Left cardiac atrium (tissue), 4 donors: ENCODE results near the gene NOL3. TPM values are rescaled to one million over a fixed set of nuclear protein-coding genes. Genes with fewer than 3 reads are reported as not detected.
A peak's percentile ranks its signal among the peaks of the same experiment; 100 is the strongest.

Experiments
- ATAC-seq, 2 donors: fragments of 200-7000 bp; cut with Tn5 transposase; one replicate each; pipeline ENCODE4 v1.9.1; 2020; ENCODE audit warnings: mild to moderate bottlenecking in 2 of 2, moderate library complexity in 2 of 2
- DNase-seq: peaks from one replicate; pipeline ENCODE4 v3.0.0-alpha.2; 2020
- intact Hi-C, 2 donors: fragments of 100-400 bp; cut with DNase I; formaldehyde crosslinking; loops; one replicate each; pipeline versions ENCODE4 v1.14.1 to v1.15.1; 2022 to 2023
- total RNA-seq, 2 donors: library from RNA; stranded (reverse); fragmentation: NEBNext Ultra II Directional; extraction: Animal tissue kit (Norgen Biotek cat#: 25700); gene quantifications; one replicate each; pipeline ENCODE4 v1.2.1, GENCODE V29; 2021
- donor health status: DM: no; HTN: yes; CAD: no.
- donor health status: DM: no; HTN: yes; CAD: no; lungs with severe emphysema.
- donor health status: DM: yes; HTN: yes; CAD: no.
- donor health status: Dilated cardiomyopathy.

Gene NOL3
- total RNA-seq, 2 donors from 2014 or later: 58.6 to 80.5 TPM

DNA sequence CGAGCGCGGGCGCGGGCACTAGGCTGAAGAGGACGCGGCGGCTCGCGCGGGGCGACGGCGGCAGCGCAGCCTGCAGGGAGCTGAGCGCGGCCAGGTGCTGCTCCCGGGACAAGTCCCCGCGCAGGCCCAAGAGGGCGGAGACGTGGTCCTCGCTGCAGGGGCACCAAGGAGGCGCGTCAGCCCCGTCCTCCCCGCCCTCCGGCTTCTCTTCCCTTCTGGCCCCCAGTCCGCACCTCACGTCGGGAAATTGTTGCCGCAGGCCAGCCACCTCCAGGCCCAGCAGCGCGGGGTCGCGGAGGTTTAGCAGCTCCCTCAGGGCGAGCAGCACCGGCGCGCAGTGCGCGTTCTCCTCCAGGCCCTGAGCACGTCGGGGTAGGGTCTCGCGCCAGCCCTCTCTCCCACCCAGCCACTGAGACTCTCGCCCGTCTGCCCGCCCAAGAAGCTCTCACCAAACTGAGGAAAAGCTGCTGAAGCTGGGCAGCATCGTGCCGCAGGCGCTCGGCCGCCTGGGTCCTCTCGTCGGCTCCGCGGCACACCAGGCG is 14.2 kb downstream of the NOL3 start:
- intact Hi-C loops: loop anchor here (10.0 kb wide), 2 partner anchors 210 to 290 kb away; no protein-coding TSS in a partner anchor
- ATAC-seq (peak; percentile 9 to 21), DNase-seq (no peak)

DNA sequence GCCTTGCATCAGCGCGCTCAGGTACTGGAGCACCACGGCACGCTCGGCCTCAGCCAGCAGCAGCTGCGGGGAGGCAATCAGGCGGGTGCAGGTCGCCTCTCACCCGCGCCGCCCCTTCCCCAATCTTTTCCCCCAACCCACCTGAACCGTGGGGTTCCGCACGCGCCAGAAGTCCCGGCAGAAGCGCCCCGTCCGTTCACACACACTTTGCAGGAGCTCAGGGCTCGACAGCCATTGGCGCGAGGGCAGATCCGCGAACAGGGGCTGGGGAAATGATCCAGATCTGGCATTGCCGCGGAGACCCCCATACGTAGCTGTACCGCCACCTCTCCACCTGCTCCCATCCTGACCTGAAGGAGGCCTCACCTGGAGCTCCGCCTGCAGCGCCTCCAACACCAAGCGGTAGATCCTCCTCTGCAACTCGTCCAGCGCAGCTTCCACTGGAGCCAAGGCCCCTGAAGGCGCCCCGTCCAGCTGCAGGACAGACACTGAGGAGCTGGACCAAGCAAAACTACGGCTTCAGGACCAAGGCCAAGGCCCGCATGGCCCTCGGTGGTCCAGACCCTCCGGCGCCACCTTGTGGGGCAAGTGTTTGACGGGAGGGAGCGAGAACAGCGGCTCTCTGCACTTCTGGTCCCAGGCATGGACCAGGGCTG is 14.8 kb downstream of the NOL3 start:
- intact Hi-C loops: loop anchor here (10.0 kb wide), 2 partner anchors 210 to 290 kb away; no protein-coding TSS in a partner anchor
- ATAC-seq (peak; percentile 52 to 59), DNase-seq (peak; percentile 95)

GRCh38 chr16:67185651-67186134 is 15.4 kb downstream of the NOL3 start:
- intact Hi-C loops: loop anchor here (10.0 kb wide), 2 partner anchors 211 to 291 kb away; no protein-coding TSS in a partner anchor
- DNase-seq: no peak
- no peak for ATAC-seq

- intact Hi-C loops: loop anchor here (10.0 kb wide), 2 partner anchors 212 to 292 kb away; no protein-coding TSS in a partner anchor
- DNase-seq (no peak), ATAC-seq (no peak)
Measured at GRCh38 chr16:67186550-67186950, 16.2 kb downstream of the NOL3 start.

DNA sequence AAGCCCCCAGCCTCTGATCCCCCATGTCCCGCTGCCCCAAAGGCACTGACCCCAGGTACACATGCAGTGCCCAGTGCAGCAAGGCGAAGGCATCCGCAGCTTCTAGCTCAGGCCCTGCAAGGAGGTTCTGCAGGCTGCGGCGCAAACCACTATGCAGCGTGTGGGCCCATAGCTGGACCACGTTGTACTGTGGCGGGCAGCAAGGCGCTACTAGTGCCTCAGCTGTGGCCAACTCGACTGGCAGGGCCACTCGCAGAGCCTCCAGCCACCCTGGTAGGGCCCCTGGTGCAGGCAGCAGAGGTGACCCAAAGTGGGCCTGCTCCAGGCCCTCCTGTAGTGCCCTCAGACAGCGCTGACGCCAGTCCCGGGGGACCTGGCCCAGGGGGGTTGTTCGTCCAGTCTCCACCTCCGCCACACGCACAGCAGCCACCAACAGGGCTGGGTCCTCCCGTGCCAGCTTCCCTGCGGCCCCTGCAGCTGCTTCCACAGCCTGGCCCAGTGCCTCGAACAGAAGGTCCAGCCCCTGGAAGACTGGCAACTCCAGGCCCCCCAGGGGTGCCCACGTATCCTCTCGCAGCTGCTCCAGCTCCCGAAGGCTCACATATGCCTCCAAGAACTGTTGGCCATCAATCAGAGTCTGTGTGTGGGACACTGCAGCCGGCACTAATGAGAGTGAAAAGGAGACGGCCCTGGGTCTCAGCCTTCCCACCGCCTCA is 17.0 kb downstream of the NOL3 start:
- ATAC-seq (no peak), DNase-seq (no peak)
- intact Hi-C loops: loop anchor here (10.0 kb wide), 2 partner anchors 213 to 293 kb away; no protein-coding TSS in a partner anchor

DNA sequence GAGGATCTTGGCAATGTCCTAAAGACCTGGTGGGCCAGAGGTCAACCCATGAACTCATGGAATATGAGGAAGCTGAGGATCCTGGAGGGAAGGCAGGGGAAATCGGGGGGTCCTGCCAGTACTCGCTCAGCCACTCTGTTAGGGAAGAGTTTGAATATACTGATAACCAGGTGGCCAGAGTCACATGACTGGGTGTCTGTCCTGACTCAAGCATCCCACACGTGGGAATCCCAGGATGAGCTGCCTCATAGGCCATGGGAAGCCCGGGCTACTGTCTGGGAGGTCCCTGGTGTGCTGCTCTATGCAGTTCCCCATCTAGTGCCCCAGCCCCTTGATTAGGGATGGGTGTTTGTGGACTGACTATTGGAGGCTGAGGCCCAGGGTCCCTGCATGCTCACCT is 18.0 kb downstream of the NOL3 start:
- intact Hi-C loops: loop anchor here (10.0 kb wide), 2 partner anchors 214 to 294 kb away; no protein-coding TSS in a partner anchor
- ATAC-seq: no peak
- DNase-seq: no peak

DNA sequence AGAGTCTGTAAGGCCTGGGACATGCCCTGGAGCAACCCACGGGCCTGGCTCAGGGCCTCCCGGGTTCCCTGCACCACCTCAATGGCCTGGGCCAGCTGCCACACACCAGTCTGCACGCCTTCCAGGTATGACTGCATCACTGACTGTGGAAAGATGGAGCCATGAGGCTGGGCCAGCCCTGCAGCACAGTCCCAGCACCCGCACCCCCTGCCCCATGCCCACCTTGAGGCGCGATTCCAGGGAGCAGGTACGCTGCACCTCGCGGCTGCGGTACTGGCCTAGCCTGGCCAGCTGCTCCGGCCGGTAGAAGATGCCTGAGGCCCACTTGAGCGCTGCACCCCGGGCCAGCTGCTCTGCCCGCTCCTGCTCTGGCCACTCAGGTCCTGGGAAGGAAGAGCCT is 18.5 kb downstream of the NOL3 start:
- DNase-seq: no peak
- no peak for ATAC-seq
- intact Hi-C loops: loop anchor here (10.0 kb wide), 2 partner anchors 214 to 294 kb away; no protein-coding TSS in a partner anchor

DNA sequence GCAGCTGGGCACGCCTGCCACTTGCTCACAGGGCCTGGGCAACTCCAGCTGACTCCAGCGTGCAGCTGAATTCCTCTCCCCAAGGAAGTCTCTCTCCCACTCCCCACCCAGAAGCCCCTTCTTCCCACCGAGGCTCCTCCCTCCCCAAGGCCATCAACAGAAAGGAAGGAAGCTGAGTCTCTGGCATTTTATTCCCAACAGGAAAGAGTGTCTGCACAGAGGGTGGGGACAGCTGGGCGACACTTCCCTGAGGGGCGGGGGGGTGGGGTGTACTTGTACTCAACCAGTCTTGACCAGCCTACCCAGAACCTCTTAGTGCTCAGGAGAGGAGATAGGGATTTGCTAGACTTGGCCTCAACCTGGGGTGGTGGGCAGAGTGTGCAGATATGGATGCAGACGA is 19.7 kb downstream of the NOL3 start, which contains the start of gene EXOC3L1:
Gene EXOC3L1 (minus strand): TSS at position 96 of the 400 bp plus-strand sequence. CDS start 460 bp downstream, outside the sequence.
- intact Hi-C loops: no loop called here
- DNase-seq: no peak
- no peak for ATAC-seq

DNA sequence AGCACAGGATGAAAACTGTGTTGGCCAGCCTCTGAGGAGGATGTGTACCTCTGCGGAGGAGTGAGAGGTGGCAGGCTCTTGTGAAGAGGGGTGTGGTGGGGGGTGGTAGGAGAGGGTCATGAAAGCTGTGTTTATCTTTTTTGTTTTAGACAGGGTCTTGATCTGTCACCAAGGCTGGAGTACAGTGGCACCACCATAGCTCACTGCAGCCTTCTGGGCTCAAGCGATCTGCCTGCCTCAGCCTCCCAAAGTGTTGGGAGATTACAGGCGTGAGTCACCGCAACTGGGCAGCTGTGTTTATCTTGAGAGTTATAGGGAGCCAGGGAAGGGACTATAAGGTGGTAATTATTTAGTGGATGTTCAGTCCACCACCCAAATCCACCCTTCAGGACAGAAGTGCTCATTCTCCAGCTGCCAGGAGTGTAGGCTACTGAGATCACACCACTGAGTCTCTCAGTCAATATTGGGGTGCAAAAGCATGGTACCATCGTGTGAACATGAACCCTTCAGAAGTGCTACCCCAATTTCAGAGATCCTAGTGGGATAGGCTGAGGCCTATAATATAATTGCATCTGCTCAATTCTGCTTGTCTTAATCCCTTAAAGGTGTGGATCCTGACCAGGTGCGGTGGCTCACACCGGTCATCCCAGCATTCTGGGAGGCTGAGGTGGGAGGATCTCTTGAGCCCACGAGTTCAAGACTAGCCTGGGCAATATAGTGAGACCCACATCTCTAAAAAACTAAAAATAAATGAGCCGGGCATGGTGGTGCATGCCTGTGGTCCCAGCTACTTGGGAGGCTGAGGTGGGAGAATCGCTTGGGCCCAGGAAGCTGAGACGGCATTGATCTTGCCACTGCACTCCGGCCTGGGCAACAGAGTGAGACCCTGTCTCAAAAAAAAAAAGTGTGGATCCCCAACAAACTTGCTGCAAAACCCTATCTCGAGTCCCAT is 20.4 kb downstream of the NOL3 start:
- intact Hi-C loops: no loop called here
- DNase-seq (no peak), ATAC-seq (no peak)

DNA sequence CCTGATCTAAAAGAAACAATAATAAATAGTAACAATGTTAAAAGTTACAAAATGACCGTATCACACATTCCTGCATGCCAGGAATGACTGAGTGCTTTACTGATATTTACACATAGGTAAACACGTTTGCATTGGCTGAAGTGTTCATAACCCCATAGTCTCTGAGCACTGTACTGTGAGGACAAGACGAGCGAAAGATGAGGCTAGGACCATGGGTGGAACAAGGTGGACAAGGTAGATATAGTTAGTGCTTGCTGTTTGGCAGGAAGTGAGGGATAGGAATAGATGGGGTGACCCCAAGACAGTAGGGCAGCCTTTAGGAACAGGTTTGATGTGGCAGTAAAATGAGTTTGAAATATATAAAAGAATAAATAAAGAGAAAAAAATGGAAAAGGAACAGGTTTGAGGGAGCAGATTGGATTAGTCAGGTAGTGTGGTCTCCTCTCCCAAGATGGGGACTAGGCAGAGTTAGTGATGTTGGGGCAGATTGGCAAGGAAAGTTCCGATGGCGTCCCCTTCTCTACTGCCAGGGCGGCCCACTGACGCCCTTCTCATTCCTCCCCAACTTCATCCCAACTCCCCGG is 21.2 kb downstream of the NOL3 start:
- no peak for ATAC-seq
- no peak for DNase-seq
- intact Hi-C loops: no loop called here

DNA sequence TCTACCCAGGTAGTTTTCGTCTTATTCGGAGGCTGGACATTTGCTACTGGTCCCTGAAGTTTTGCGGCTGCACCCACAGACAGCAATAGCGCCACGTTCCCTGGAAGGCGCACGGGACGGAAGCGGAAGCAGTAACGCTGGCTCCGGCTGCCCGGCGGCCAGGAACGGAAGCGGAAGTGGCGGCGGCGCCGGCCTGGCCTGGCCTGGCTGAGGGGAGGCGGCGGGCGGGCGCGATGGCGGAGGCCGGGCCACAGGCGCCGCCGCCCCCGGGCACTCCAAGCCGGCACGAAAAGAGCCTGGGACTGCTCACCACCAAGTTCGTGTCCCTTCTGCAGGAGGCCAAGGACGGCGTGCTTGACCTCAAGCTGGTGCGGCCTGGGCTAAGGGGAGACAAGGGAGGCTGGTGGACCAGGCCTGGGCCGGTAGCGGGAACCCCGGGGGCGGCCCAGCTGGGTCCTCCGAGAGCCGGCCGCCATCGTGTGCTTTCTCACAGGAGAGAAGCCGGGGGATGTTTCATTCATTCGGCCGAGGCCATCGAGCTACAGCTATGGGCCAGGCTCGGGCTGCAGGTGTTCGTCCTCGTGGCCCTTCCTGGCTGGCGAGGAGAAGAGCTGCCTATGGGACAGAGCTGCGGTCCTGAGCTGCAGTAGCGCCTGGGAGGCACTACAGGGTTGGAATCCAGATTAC is 21.8 kb downstream of the NOL3 start, which contains the start of gene E2F4:
Gene E2F4 (plus strand): TSS at position 161 of the 687 bp plus-strand sequence. CDS start 73 bp downstream, at position 234.
- intact Hi-C loops: no loop called here
- peak; percentile 92 to 97 for ATAC-seq

DNA sequence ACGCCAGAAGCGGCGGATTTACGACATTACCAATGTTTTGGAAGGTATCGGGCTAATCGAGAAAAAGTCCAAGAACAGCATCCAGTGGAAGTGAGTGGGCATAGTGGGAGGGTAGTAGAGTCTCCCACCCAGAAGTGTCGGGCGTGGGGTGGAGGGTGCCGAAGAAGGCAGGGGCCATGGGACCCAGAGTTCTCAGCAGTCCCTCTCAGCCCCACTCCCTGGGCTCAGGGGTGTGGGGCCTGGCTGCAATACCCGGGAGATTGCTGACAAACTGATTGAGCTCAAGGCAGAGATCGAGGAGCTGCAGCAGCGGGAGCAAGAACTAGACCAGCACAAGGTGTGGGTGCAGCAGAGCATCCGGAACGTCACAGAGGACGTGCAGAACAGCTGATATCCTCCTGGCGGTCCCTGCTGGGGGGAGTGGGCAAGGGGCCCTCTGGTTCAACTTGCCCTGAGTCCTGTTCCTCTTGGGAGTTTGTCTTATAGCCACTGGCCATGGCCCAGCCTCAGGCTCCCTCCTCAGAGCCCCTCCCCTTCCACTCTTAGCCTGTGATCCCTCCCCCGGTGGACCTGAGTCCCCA is 22.5 kb downstream of the NOL3 start:
- intact Hi-C loops: no loop called here
- DNase-seq: no peak

More for the DNA sequence above, 21.8 kb downstream of the NOL3 start, which contains the start of gene E2F4:
- peak; percentile 94 for DNase-seq

DNA sequence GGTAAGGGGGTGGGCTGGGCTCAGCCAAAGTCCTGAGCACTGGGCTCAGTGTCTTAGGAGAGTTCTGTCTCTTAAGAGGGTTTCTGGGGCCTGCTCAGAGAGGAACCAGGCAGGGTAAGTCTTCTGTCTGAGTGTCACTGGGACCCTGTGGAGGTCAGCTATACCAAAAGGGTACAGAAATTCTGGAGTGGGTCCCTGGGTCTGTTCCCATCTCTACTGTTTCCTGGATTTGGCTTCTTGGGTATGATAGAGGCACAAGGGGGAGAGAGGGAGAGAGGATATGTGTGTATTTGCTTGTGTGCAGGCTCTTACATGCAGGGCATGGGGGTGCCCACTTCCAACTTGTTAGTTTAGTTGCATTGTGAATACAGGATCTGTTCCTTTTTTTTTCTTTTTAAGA is 23.2 kb downstream of the NOL3 start:
- ATAC-seq: no peak
- no peak for DNase-seq
- intact Hi-C loops: no loop called here

More for the DNA sequence above, 22.5 kb downstream of the NOL3 start:
- peak in 1 of 2 donors; percentile 1 for ATAC-seq

GRCh38 chr16:67194260-67194659 is 23.9 kb downstream of the NOL3 start:
- intact Hi-C loops: no loop called here
- ATAC-seq (no peak), DNase-seq (no peak)

- DNase-seq (no peak), ATAC-seq (no peak)
- intact Hi-C loops: no loop called here
Measured at GRCh38 chr16:67195676-67196075, 25.3 kb downstream of the NOL3 start.

GRCh38 chr16:67196881-67197280 is 26.5 kb downstream of the NOL3 start:
- ATAC-seq (no peak), DNase-seq (no peak)
- intact Hi-C loops: no loop called here

- DNase-seq (no peak), ATAC-seq (no peak)
- intact Hi-C loops: no loop called here
Measured at GRCh38 chr16:67197704-67198103, 27.4 kb downstream of the NOL3 start.
